ENCODE measurements around the gene WLS. TPM values are rescaled to one million over a fixed set of nuclear protein-coding genes. Genes with fewer than 3 reads are reported as not detected.

WLS gene
- total RNA-seq, 1 donor from 2014 or later: 306 TPM

GRCh38 chr1:68220420-68220819, 11.9 kb downstream of the WLS start:
- Mint-ChIP-seq H3K4me1 (ENCODE audit: unreplicated experiment) (peaks cover 63% of the 10 kb centered on the region), H3K27ac (no peak overlapping the region), H3K36me3 (peaks cover 14% of the 10 kb centered on the region), H3K9me3 (no peaks in the 10 kb centered on the region), H3K4me3 (peak overlapping the region; percentile 5), H3K27me3 (no peaks in the 10 kb centered on the region)
- no peak for DNase-seq (ENCODE audit: extremely low spot score, unreplicated experiment)
- no peak for TF ChIP-seq CTCF (conservative IDR thresholded peaks at IDR 0.05)

GRCh38 chr1:68218490-68218889, 13.8 kb downstream of the WLS start:
- H3K27me3 Mint-ChIP-seq: no peaks in the 10 kb centered on the region
- peak overlapping the region; percentile 80 for H3K27ac Mint-ChIP-seq
- H3K9me3 Mint-ChIP-seq: peaks cover 4% of the 10 kb centered on the region

GRCh38 chr1:68217618-68218017, 14.7 kb downstream of the WLS start:
- no peak for TF ChIP-seq CTCF (conservative IDR thresholded peaks at IDR 0.05)
- Mint-ChIP-seq H3K4me3 (no peak overlapping the region), H3K27ac (no peak overlapping the region), H3K4me1 (ENCODE audit: unreplicated experiment) (peaks cover 62% of the 10 kb centered on the region), H3K36me3 (peaks cover 7% of the 10 kb centered on the region), H3K9me3 (peaks cover 4% of the 10 kb centered on the region), H3K27me3 (no peaks in the 10 kb centered on the region)
- DNase-seq (ENCODE audit: extremely low spot score, unreplicated experiment): no peak

More at GRCh38 chr1:68218490-68218889, 13.8 kb downstream of the WLS start:
- TF ChIP-seq CTCF (conservative IDR thresholded peaks at IDR 0.05): no peak
- peak overlapping the region; percentile 77 for H3K4me3 Mint-ChIP-seq
- DNase-seq (ENCODE audit: extremely low spot score, unreplicated experiment): no peak
- H3K36me3 Mint-ChIP-seq: peaks cover 10% of the 10 kb centered on the region
- H3K4me1 Mint-ChIP-seq (ENCODE audit: unreplicated experiment): peaks cover 65% of the 10 kb centered on the region

- Mint-ChIP-seq H3K36me3 (peaks cover 7% of the 10 kb centered on the region), H3K27me3 (no peaks in the 10 kb centered on the region), H3K9me3 (peaks cover 4% of the 10 kb centered on the region), H3K4me1 (ENCODE audit: unreplicated experiment) (peaks cover 58% of the 10 kb centered on the region), H3K27ac (no peak overlapping the region), H3K4me3 (no peak overlapping the region)
- TF ChIP-seq CTCF (conservative IDR thresholded peaks at IDR 0.05): no peak
- DNase-seq (ENCODE audit: extremely low spot score, unreplicated experiment): no peak
Measured at GRCh38 chr1:68217060-68217554, 15.2 kb downstream of the WLS start.

- Mint-ChIP-seq H3K9me3 (peaks cover 4% of the 10 kb centered on the region), H3K27ac (peak overlapping the region; percentile 8), H3K36me3 (peaks cover 7% of the 10 kb centered on the region), H3K4me3 (peak overlapping the region; percentile 21), H3K27me3 (no peaks in the 10 kb centered on the region), H3K4me1 (ENCODE audit: unreplicated experiment) (peaks cover 56% of the 10 kb centered on the region)
- DNase-seq (ENCODE audit: extremely low spot score, unreplicated experiment): no peak
- no peak for TF ChIP-seq CTCF (conservative IDR thresholded peaks at IDR 0.05)
Measured at GRCh38 chr1:68216089-68216772, 16.1 kb downstream of the WLS start.

Data from type B pancreatic cell (in vitro differentiated cells).